WTC11 (cell line): ENCODE results near the gene RNF40.

Experiments used
- CBFB ChIP-seq: sonication (generic); formaldehyde crosslinking; IDR thresholded peaks from 2 replicates; pipeline ENCODE4 v1.8.1; 2022; ENCODE audit warnings: mild to moderate bottlenecking, low read depth, missing genetic modification reagents
- CREM ChIP-seq: sonication (generic); formaldehyde crosslinking; IDR thresholded peaks from 2 replicates; pipeline ENCODE4 v1.8.1; 2022; ENCODE audit warnings: mild to moderate bottlenecking, missing genetic modification reagents, moderate library complexity
- CTCF ChIP-seq: fragments of 200-600 bp; IDR thresholded peaks from 2 replicates; pipeline ENCODE4 v1.8.0; 2022; ENCODE audit warnings: antibody characterized with exemption
- FOXJ3 ChIP-seq: sonication (generic); formaldehyde crosslinking; IDR thresholded peaks from 2 replicates; pipeline ENCODE4 v1.9.0; 2021; ENCODE audit warnings: missing genetic modification reagents, mild to moderate bottlenecking, borderline replicate concordance
- RELA ChIP-seq: sonication (generic); formaldehyde crosslinking; IDR thresholded peaks from 2 replicates; pipeline ENCODE4 v1.8.1; 2022; ENCODE audit warnings: missing genetic modification reagents, mild to moderate bottlenecking, borderline replicate concordance
- TEAD1 ChIP-seq: sonication (generic); formaldehyde crosslinking; IDR thresholded peaks from 2 replicates; pipeline ENCODE4 v1.8.0; 2022; ENCODE audit warnings: mild to moderate bottlenecking, missing genetic modification reagents
- USF2 ChIP-seq: sonication (generic); formaldehyde crosslinking; IDR thresholded peaks from 2 replicates; pipeline ENCODE4 v1.8.1; 2023; ENCODE audit warnings: mild to moderate bottlenecking, missing genetic modification reagents, moderate library complexity
- ZBTB21 ChIP-seq: sonication (generic); formaldehyde crosslinking; IDR thresholded peaks from 2 replicates; pipeline ENCODE4 v1.8.1; 2023; ENCODE audit warnings: mild to moderate bottlenecking, missing genetic modification reagents, borderline replicate concordance
- TF ChIP-seq, protein P1 (sequence below): fragments of 250-450 bp; sonication (Bioruptor Pico); IDR thresholded peaks from 2 replicates; pipeline ENCODE4 v1.9.0; 2021; ENCODE audit warnings: mild to moderate bottlenecking, borderline replicate concordance

DNA sequence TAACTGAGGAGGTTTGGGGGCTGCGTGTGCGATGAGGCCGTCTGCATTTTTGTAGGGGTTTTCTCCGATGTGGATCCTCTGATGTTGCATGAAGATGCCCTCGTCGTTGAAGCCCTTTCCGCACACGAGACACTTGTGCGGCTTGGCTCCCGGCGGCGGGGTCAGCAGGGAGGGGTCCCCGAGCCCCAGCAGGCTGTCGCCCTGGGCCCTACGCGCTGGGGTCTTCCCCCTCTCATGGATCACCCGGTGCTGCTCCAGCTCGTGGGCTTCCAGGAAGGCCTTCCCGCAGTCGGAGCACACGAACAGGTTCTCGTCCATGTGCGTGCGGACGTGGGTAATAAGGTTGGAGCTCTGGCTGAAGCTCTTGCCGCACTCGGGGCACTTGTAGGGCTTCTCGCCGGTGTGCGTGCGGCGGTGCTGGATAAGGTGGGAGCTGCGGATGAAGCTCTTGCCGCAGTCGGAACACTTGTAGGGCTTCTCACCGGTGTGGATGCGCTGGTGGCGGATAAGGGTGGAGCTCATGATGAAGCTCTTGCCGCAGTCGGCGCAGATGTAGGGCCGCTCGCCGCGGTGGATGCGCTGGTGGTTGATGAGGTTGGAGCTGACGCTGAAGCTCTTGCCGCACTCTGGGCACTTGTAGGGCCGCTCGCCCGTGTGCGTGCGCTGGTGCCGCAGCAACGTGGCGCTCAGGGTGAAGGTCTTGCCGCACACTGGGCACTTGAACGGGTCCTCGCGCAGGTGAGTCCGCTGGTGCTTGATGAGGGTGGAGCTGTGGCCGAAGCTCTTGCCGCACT, 20.6 kb downstream of the RNF40 start:
- TF ChIP-seq TEAD1 (CRISPR knock-in tag) (no peak), FOXJ3 (no peak), CTCF (no peak), CREM (CRISPR knock-in tag) (no peak), CBFB (CRISPR knock-in tag) (no peak), RELA (CRISPR knock-in tag) (no peak), ZBTB21 (CRISPR knock-in tag) (no peak), USF2 (no peak)
- TF ChIP-seq, protein P1, sequence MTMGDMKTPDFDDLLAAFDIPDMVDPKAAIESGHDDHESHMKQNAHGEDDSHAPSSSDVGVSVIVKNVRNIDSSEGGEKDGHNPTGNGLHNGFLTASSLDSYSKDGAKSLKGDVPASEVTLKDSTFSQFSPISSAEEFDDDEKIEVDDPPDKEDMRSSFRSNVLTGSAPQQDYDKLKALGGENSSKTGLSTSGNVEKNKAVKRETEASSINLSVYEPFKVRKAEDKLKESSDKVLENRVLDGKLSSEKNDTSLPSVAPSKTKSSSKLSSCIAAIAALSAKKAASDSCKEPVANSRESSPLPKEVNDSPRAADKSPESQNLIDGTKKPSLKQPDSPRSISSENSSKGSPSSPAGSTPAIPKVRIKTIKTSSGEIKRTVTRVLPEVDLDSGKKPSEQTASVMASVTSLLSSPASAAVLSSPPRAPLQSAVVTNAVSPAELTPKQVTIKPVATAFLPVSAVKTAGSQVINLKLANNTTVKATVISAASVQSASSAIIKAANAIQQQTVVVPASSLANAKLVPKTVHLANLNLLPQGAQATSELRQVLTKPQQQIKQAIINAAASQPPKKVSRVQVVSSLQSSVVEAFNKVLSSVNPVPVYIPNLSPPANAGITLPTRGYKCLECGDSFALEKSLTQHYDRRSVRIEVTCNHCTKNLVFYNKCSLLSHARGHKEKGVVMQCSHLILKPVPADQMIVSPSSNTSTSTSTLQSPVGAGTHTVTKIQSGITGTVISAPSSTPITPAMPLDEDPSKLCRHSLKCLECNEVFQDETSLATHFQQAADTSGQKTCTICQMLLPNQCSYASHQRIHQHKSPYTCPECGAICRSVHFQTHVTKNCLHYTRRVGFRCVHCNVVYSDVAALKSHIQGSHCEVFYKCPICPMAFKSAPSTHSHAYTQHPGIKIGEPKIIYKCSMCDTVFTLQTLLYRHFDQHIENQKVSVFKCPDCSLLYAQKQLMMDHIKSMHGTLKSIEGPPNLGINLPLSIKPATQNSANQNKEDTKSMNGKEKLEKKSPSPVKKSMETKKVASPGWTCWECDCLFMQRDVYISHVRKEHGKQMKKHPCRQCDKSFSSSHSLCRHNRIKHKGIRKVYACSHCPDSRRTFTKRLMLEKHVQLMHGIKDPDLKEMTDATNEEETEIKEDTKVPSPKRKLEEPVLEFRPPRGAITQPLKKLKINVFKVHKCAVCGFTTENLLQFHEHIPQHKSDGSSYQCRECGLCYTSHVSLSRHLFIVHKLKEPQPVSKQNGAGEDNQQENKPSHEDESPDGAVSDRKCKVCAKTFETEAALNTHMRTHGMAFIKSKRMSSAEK, result no peak
